HG03442 (cell line): ENCODE measurements around the gene OR10G7.
"Not testable (repeated sequence)": the region's sequence is repeated elsewhere in the genome, so short reads cannot be mapped to it uniquely, and the experiment has no call there.

ENCODE experiments used
- ATAC-seq: cut with Tn5 transposase; IDR thresholded peaks from one replicate; pipeline ENCODE4 v1.9.1; 2021; ENCODE audit warnings: mild to moderate bottlenecking, moderate library complexity; ENCODE audit not compliant: unreplicated experiment

OR10G7 gene

GRCh38 chr11:124050748-124051147 lies 9.6 kb upstream of the OR10G7 start:
- no peak for ATAC-seq

GRCh38 chr11:124043420-124043819 lies 2.3 kb upstream of the OR10G7 start:
- no peak for ATAC-seq

- ATAC-seq: no peak
Measured at GRCh38 chr11:124039557-124039956, 1.6 kb downstream of the OR10G7 start.

- ATAC-seq: no peak
Measured at GRCh38 chr11:124036666-124037065, 4.5 kb downstream of the OR10G7 start.

GRCh38 chr11:124026498-124026897 lies 14.6 kb downstream of the OR10G7 start, which contains the start of gene OR10G8:
TSS of gene OR10G8 (plus strand) at chr11:124026798. CDS start at chr11:124029623, 2,825 bp downstream.
- ATAC-seq: no peak

- ATAC-seq: not testable (repeated sequence)
Measured at GRCh38 chr11:124015837-124016236, 25.3 kb downstream of the OR10G7 start.

GRCh38 chr11:124012697-124013096 lies 28.4 kb downstream of the OR10G7 start, which contains the start of gene OR10G4:
TSS of gene OR10G4 (plus strand) at chr11:124012997. CDS start at chr11:124015575, 2,578 bp downstream.
- ATAC-seq: no peak

GRCh38 chr11:123995119-123995518 lies 46.0 kb downstream of the OR10G7 start, which contains the start of gene OR10G6:
TSS of gene OR10G6 (minus strand) at chr11:123995161. CDS start at chr11:123995161, 0 bp downstream.
- no peak for ATAC-seq
